GM15510 (cell line): ENCODE measurements around the gene MYH15.

Experiments used
- POLR2A ChIP-seq: IDR thresholded peaks from 3 replicates; pipeline ENCODE4 v1.6.1; 2011; ENCODE audit warnings: borderline replicate concordance; ENCODE audit not compliant: insufficient read length; ENCODE audit errors: extremely low read depth

The MYH15 gene

GRCh38 chr3:108510496-108510895, at the start of gene MYH15:
Gene MYH15 (minus strand): TSS chr3:108510596. CDS start chr3:108510530, 66 bp downstream.
- TF ChIP-seq POLR2A: no peak

- no peak for TF ChIP-seq POLR2A
Observed at GRCh38 chr3:108555966-108556581, 45.7 kb upstream of the MYH15 start.

GRCh38 chr3:108554913-108555571, 44.6 kb upstream of the MYH15 start:
- TF ChIP-seq POLR2A: no peak

GRCh38 chr3:108554229-108554628, 43.8 kb upstream of the MYH15 start:
- no peak for TF ChIP-seq POLR2A

GRCh38 chr3:108552267-108553159, 42.1 kb upstream of the MYH15 start:
- no peak for TF ChIP-seq POLR2A

- no peak for TF ChIP-seq POLR2A
Observed at GRCh38 chr3:108548886-108549285, 38.5 kb upstream of the MYH15 start.

- TF ChIP-seq POLR2A: no peak
Observed at GRCh38 chr3:108548304-108548703, 37.9 kb upstream of the MYH15 start.

- no peak for TF ChIP-seq POLR2A
Observed at GRCh38 chr3:108546692-108547091, 36.3 kb upstream of the MYH15 start.

- TF ChIP-seq POLR2A: no peak
Observed at GRCh38 chr3:108546247-108546646, 35.9 kb upstream of the MYH15 start.

- no peak for TF ChIP-seq POLR2A
Observed at GRCh38 chr3:108538083-108538482, 27.7 kb upstream of the MYH15 start.

- no peak for TF ChIP-seq POLR2A
Observed at GRCh38 chr3:108528459-108529252, 18.3 kb upstream of the MYH15 start.

- no peak for TF ChIP-seq POLR2A
Observed at GRCh38 chr3:108527817-108528216, 17.4 kb upstream of the MYH15 start.

- TF ChIP-seq POLR2A: no peak
Observed at GRCh38 chr3:108527109-108527508, 16.7 kb upstream of the MYH15 start.

- TF ChIP-seq POLR2A: no peak
Observed at GRCh38 chr3:108525971-108526370, 15.6 kb upstream of the MYH15 start.

- no peak for TF ChIP-seq POLR2A
Observed at GRCh38 chr3:108525256-108525655, 14.9 kb upstream of the MYH15 start.

GRCh38 chr3:108524537-108524936, 14.1 kb upstream of the MYH15 start:
- TF ChIP-seq POLR2A: no peak

GRCh38 chr3:108518895-108519294, 8.5 kb upstream of the MYH15 start:
- no peak for TF ChIP-seq POLR2A
